ENCODE results near the gene SLC4A11. TPM values are rescaled to one million over a fixed set of nuclear protein-coding genes. Genes with fewer than 3 reads are reported as not detected.

The SLC4A11 gene
- total RNA-seq, 4 donors from 2014 or later, result 26.3 to 133 (median 85.8) TPM

GRCh38 chr20:3251806-3252205 is 12.8 kb upstream of the SLC4A11 start:
- peaks cover 8 to 9% of the 10 kb centered on the region in 2 donors for H3K4me1 ChIP-seq
- H3K36me3 ChIP-seq, result peaks cover 30 to 39% of the 10 kb centered on the region in 2 donors
- DNase-seq, result peak; percentile 21 to 70
- no peak for TF ChIP-seq POLR2A (IDR thresholded peaks at IDR 0.05)
- TF ChIP-seq CTCF (IDR thresholded peaks at IDR 0.05), result no peak
- no peaks in the 10 kb centered on the region for H3K9me3 ChIP-seq
- 46 to 77% methylated on average over 1 to 8 of the region's 8 CpGs for WGBS, 2 donors
- H3K27me3 ChIP-seq, result no peaks in the 10 kb centered on the region
- intact Hi-C loops (cut with DNase I), result no loop called here
- H3K27ac ChIP-seq, result no peak overlapping the region
- no peak overlapping the region for H3K4me3 ChIP-seq (replicated peaks in 1 of 3)

- no peak overlapping the region for H3K27ac ChIP-seq
- DNase-seq, result peak in 1 of 2 donors; percentile 26
- peaks cover 8 to 16% of the 10 kb centered on the region in 2 donors for H3K4me1 ChIP-seq
- no peak overlapping the region for H3K4me3 ChIP-seq (replicated peaks in 1 of 3)
- TF ChIP-seq POLR2A (IDR thresholded peaks at IDR 0.05), result no peak
- TF ChIP-seq CTCF (IDR thresholded peaks at IDR 0.05), result no peak
- no peaks in the 10 kb centered on the region for H3K27me3 ChIP-seq
- intact Hi-C loops (cut with DNase I), result no loop called here
- WGBS, 2 donors, result 66 to 72% methylated on average over 10 of the region's 10 CpGs
- peaks cover 16 to 24% of the 10 kb centered on the region in 2 donors for H3K36me3 ChIP-seq
- no peaks in the 10 kb centered on the region for H3K9me3 ChIP-seq
Observed at GRCh38 chr20:3250091-3250504, 11.1 kb upstream of the SLC4A11 start.

- intact Hi-C loops (cut with DNase I), result no loop called here
- H3K27me3 ChIP-seq, result no peaks in the 10 kb centered on the region
- WGBS, 2 donors, result 33 to 45% methylated on average over 14 to 18 of the region's 18 CpGs
- H3K9me3 ChIP-seq, result no peaks in the 10 kb centered on the region
- H3K36me3 ChIP-seq, result peaks cover 7 to 15% of the 10 kb centered on the region in 2 donors
- H3K4me3 ChIP-seq (replicated peaks in 1 of 3), result no peak overlapping the region
- H3K27ac ChIP-seq, result no peak overlapping the region
- H3K4me1 ChIP-seq, result peaks cover 17 to 22% of the 10 kb centered on the region in 2 donors
- no peak for DNase-seq
- TF ChIP-seq CTCF (IDR thresholded peaks at IDR 0.05) (no peak), POLR2A (IDR thresholded peaks at IDR 0.05) (no peak)
Observed at GRCh38 chr20:3248993-3249347, 10.0 kb upstream of the SLC4A11 start.

GRCh38 chr20:3248167-3248992 is 9.4 kb upstream of the SLC4A11 start:
- no peak overlapping the region for H3K4me3 ChIP-seq (replicated peaks in 1 of 3)
- intact Hi-C loops (cut with DNase I), result no loop called here
- peak; percentile 29 to 58 for DNase-seq
- peaks cover 5 to 13% of the 10 kb centered on the region in 2 donors for H3K36me3 ChIP-seq
- no peaks in the 10 kb centered on the region for H3K27me3 ChIP-seq
- 19 to 32% methylated on average over 11 to 41 of the region's 53 CpGs for WGBS, 2 donors
- no peak overlapping the region for H3K27ac ChIP-seq
- peaks cover 17 to 22% of the 10 kb centered on the region in 2 donors for H3K4me1 ChIP-seq
- H3K9me3 ChIP-seq, result no peaks in the 10 kb centered on the region
- TF ChIP-seq POLR2A (IDR thresholded peaks at IDR 0.05), result no peak
- no peak for TF ChIP-seq CTCF (IDR thresholded peaks at IDR 0.05)

GRCh38 chr20:3247638-3248037 is 8.6 kb upstream of the SLC4A11 start:
- intact Hi-C loops (cut with DNase I), result no loop called here
- TF ChIP-seq CTCF (IDR thresholded peaks at IDR 0.05) (no peak), POLR2A (IDR thresholded peaks at IDR 0.05) (no peak)
- H3K9me3 ChIP-seq, result no peaks in the 10 kb centered on the region
- H3K36me3 ChIP-seq, result peaks cover 0 to 9% of the 10 kb centered on the region in 2 donors
- H3K4me1 ChIP-seq, result peaks cover 17 to 22% of the 10 kb centered on the region in 2 donors
- H3K27ac ChIP-seq, result no peak overlapping the region
- H3K27me3 ChIP-seq, result no peaks in the 10 kb centered on the region
- H3K4me3 ChIP-seq (replicated peaks in 1 of 3), result no peak overlapping the region
- DNase-seq, result no peak
- WGBS, 2 donors, result 64 to 73% methylated on average over 4 of the region's 4 CpGs
